Neural cell (in vitro differentiated cells): ENCODE data around the gene UCK2. TPM values are rescaled to one million over a fixed set of nuclear protein-coding genes. Genes with fewer than 3 reads are reported as not detected.
"Not testable (repeated sequence)": the region's sequence is repeated elsewhere in the genome, so short reads cannot be mapped to it uniquely, and the experiment has no call there.

ENCODE experiments used
- H2AFZ ChIP-seq: fragments of 200-600, 300-800 bp; sonication (generic), shearing (Covaris generic); 2 replicates; pipeline ENCODE4 v1.6.0; 2014; ENCODE audit warnings: low read depth, mild to moderate bottlenecking, antibody characterized with exemption, low read length, moderate library complexity
- H3F3A ChIP-seq: fragments of 200-600 bp; shearing (Covaris generic); 2 replicates; pipeline ENCODE4 v1.6.1; 2016; ENCODE audit warnings: mild to moderate bottlenecking, moderate library complexity, mixed read lengths, antibody characterized with exemption, low read length; ENCODE audit not compliant: insufficient read depth, poor library complexity, severe bottlenecking
- H3K27ac ChIP-seq: fragments of 200-600, 300-800 bp; sonication (generic), shearing (Covaris generic); 2 replicates; pipeline ENCODE4 v1.5.1; 2014; ENCODE audit warnings: mild to moderate bottlenecking, low read length, moderate library complexity
- H3K27me3 ChIP-seq: fragments of 300-800, 200-600 bp; sonication (generic), shearing (Covaris generic); 2 replicates; pipeline ENCODE4 v1.6.0; 2014; ENCODE audit warnings: mild to moderate bottlenecking, low read depth, low read length, moderate library complexity; ENCODE audit not compliant: insufficient read depth
- H3K36me3 ChIP-seq: fragments of 300-800, 200-600 bp; sonication (generic), shearing (Covaris generic); 2 replicates; pipeline ENCODE4 v1.5.1; 2014; ENCODE audit warnings: mild to moderate bottlenecking, antibody characterized with exemption, low read length, moderate library complexity; ENCODE audit not compliant: insufficient read depth
- H3K4me2 ChIP-seq: fragments of 300-800, 200-600 bp; sonication (generic), shearing (Covaris generic); 2 replicates; pipeline ENCODE4 v1.6.0; 2014; ENCODE audit warnings: mild to moderate bottlenecking, low read length
- H3K4me3 ChIP-seq: fragments of 300-800, 200-600 bp; sonication (generic), shearing (Covaris generic); 2 replicates; pipeline ENCODE4 v1.5.1; 2014; ENCODE audit warnings: mild to moderate bottlenecking, low read length, moderate library complexity
- H3K79me2 ChIP-seq: fragments of 200-600 bp; shearing (Covaris generic); replicated peaks from 2 replicates; pipeline ENCODE4 v1.6.0; 2014; ENCODE audit warnings: mild to moderate bottlenecking, low read length, moderate library complexity; ENCODE audit not compliant: insufficient read depth
- H3K9ac ChIP-seq: fragments of 300-800, 200-600 bp; sonication (generic), shearing (Covaris generic); 2 replicates; pipeline ENCODE4 v1.6.1; 2016; ENCODE audit warnings: mild to moderate bottlenecking, low read length, mixed read lengths
- H3K9me2 ChIP-seq: fragments of 200-600 bp; shearing (Covaris generic); 2 replicates; pipeline ENCODE4 v1.6.1; 2016; ENCODE audit warnings: mild to moderate bottlenecking, low read length, mixed read lengths; ENCODE audit not compliant: insufficient read depth
- H3K9me3 ChIP-seq: fragments of 200-600, 300-800 bp; sonication (generic), shearing (Covaris generic); 2 replicates; pipeline ENCODE4 v1.6.1; 2016; ENCODE audit warnings: mild to moderate bottlenecking, mixed run types, low read length, moderate library complexity, mixed read lengths
- H4K20me1 ChIP-seq: fragments of 200-600 bp; shearing (Covaris generic); 2 replicates; pipeline ENCODE4 v1.6.1; 2016; ENCODE audit warnings: mild to moderate bottlenecking, mixed run types; ENCODE audit not compliant: insufficient read depth
- EP300 ChIP-seq: fragments of 450-650 bp; conservative IDR thresholded peaks from 2 replicates; pipeline ENCODE4 v1.6.1; 2014; ENCODE audit warnings: antibody characterized with exemption, mild to moderate bottlenecking, moderate library complexity; ENCODE audit not compliant: poor library complexity, severe bottlenecking
- EZH2 ChIP-seq: fragments of 200-600, 300-800 bp; shearing (Covaris generic), sonication (generic); IDR thresholded peaks from 2 replicates; pipeline ENCODE4 v1.6.1; 2014; ENCODE audit warnings: antibody characterized with exemption, low read length, borderline replicate concordance, mild to moderate bottlenecking; ENCODE audit not compliant: insufficient read depth, poor library complexity, severe bottlenecking
- MXI1 ChIP-seq: fragments of 450-650 bp; conservative IDR thresholded peaks from 2 replicates; pipeline ENCODE4 v1.6.1; 2014; ENCODE audit warnings: antibody characterized with exemption, mild to moderate bottlenecking; ENCODE audit not compliant: poor library complexity, severe bottlenecking
- POLR2AphosphoS5 ChIP-seq: IDR thresholded peaks from 2 replicates; pipeline ENCODE4 v1.6.1; 2012
- RAD21 ChIP-seq: fragments of 450-650 bp; conservative IDR thresholded peaks from 2 replicates; pipeline ENCODE4 v1.6.1; 2014; ENCODE audit warnings: antibody characterized with exemption, mild to moderate bottlenecking, moderate library complexity
- SMC3 ChIP-seq: fragments of 450-650 bp; conservative IDR thresholded peaks from 2 replicates; pipeline ENCODE4 v1.6.1; 2014; ENCODE audit warnings: antibody characterized with exemption, mild to moderate bottlenecking, moderate library complexity; ENCODE audit not compliant: poor library complexity
- TAF1 ChIP-seq: IDR thresholded peaks from 2 replicates; pipeline ENCODE4 v1.6.1; 2012; ENCODE audit warnings: low read depth
- polyA minus RNA-seq: library from RNA; depleted of rRNA, polyadenylated mRNA; stranded (reverse); fragments of >200 nt; gene quantifications from 2 replicates; pipeline ENCODE4 v1.2.3, GENCODE V29; 2014
- polyA plus RNA-seq: library from polyadenylated mRNA; depleted of rRNA; stranded (reverse); fragments of >200 nt; gene quantifications from 2 replicates; pipeline ENCODE4 v1.2.3, GENCODE V29; 2014
- TF ChIP-seq, protein P1 (sequence below): fragments of 450-650 bp; IDR thresholded peaks from 2 replicates; pipeline ENCODE4 v1.5.1; 2014; ENCODE audit warnings: antibody characterized with exemption, mild to moderate bottlenecking, moderate library complexity; ENCODE audit not compliant: poor library complexity, severe bottlenecking
- TF ChIP-seq, protein P2 (sequence below): IDR thresholded peaks from 2 replicates; pipeline ENCODE4 v1.6.1; 2012; ENCODE audit warnings: borderline replicate concordance

The UCK2 gene
- polyA plus RNA-seq (36.0 and 42.8 TPM in 2 replicates), polyA minus RNA-seq (79.5 and 91.1 TPM in 2 replicates)

DNA sequence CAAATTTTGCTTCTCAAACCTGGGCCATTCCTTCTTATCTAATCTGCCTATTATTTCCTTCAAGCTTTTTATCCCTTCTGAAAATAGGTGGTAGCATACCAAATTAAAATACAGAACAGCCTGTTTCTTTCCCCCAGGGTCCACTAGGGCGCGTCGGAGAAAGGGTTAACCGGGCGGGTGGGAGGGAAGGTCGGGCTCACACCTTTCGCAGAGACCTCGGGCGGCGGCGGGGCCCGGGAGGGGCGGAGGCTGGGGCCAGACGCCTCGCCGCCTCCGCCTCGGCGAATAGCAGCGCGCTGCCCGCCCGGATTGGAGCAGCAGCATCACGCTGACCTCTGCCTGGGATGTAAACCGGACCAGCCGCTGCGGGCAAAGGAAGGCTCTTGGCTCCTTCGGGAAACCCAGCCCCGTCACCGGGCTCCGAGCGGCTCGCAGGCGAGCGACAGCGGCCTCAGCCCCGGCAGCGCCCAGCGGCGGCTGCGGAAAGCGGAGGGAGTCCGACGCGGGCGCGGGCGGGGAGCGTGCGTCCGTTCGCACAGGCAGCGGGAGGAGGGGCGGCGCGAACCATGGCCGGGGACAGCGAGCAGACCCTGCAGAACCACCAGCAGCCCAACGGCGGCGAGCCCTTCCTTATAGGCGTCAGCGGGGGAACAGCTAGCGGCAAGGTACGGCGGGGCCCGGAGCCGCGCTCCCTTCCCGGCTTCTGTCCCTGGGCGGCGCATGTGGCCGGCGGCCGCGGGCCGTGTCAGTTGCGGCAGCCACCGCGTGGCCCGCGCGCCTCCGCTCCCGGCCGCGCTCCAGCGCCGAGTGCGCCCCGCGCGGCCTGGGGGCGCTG lies at the start of gene UCK2:
Gene UCK2 (plus strand): TSS at position 347 of the 835 bp plus-strand sequence. CDS start 220 bp downstream, at position 567.
- Histone ChIP-seq H3K4me2 (peak within 1 kb of the TSS; percentile 99), H4K20me1 (no peaks in the 10 kb centered on the region), H3F3A (peaks cover 12% of the 10 kb centered on the region), H3K9me2 (no peaks in the 10 kb centered on the region), H2AFZ (peak within 1 kb of the TSS; percentile 53), H3K9ac (peak within 1 kb of the TSS; percentile 83), H3K36me3 (no peaks in the 10 kb centered on the region), H3K9me3 (no peaks in the 10 kb centered on the region), H3K4me3 (peak within 1 kb of the TSS; percentile 84), H3K27ac (peak within 1 kb of the TSS; percentile 83), H3K79me2 (peaks cover 33% of the 10 kb centered on the region), H3K27me3 (no peaks in the 10 kb centered on the region)
- TF ChIP-seq MXI1 (peak; percentile 89), EZH2 (no peak), SMC3 (no peak), TAF1 (peak; percentile 44), EP300 (peak; percentile 17), RAD21 (no peak), POLR2AphosphoS5 (peak; percentile 71)
- TF ChIP-seq, protein P1, sequence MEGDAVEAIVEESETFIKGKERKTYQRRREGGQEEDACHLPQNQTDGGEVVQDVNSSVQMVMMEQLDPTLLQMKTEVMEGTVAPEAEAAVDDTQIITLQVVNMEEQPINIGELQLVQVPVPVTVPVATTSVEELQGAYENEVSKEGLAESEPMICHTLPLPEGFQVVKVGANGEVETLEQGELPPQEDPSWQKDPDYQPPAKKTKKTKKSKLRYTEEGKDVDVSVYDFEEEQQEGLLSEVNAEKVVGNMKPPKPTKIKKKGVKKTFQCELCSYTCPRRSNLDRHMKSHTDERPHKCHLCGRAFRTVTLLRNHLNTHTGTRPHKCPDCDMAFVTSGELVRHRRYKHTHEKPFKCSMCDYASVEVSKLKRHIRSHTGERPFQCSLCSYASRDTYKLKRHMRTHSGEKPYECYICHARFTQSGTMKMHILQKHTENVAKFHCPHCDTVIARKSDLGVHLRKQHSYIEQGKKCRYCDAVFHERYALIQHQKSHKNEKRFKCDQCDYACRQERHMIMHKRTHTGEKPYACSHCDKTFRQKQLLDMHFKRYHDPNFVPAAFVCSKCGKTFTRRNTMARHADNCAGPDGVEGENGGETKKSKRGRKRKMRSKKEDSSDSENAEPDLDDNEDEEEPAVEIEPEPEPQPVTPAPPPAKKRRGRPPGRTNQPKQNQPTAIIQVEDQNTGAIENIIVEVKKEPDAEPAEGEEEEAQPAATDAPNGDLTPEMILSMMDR = peak; percentile 61
- TF ChIP-seq, protein P2, sequence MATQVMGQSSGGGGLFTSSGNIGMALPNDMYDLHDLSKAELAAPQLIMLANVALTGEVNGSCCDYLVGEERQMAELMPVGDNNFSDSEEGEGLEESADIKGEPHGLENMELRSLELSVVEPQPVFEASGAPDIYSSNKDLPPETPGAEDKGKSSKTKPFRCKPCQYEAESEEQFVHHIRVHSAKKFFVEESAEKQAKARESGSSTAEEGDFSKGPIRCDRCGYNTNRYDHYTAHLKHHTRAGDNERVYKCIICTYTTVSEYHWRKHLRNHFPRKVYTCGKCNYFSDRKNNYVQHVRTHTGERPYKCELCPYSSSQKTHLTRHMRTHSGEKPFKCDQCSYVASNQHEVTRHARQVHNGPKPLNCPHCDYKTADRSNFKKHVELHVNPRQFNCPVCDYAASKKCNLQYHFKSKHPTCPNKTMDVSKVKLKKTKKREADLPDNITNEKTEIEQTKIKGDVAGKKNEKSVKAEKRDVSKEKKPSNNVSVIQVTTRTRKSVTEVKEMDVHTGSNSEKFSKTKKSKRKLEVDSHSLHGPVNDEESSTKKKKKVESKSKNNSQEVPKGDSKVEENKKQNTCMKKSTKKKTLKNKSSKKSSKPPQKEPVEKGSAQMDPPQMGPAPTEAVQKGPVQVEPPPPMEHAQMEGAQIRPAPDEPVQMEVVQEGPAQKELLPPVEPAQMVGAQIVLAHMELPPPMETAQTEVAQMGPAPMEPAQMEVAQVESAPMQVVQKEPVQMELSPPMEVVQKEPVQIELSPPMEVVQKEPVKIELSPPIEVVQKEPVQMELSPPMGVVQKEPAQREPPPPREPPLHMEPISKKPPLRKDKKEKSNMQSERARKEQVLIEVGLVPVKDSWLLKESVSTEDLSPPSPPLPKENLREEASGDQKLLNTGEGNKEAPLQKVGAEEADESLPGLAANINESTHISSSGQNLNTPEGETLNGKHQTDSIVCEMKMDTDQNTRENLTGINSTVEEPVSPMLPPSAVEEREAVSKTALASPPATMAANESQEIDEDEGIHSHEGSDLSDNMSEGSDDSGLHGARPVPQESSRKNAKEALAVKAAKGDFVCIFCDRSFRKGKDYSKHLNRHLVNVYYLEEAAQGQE = peak; percentile 7

DNA sequence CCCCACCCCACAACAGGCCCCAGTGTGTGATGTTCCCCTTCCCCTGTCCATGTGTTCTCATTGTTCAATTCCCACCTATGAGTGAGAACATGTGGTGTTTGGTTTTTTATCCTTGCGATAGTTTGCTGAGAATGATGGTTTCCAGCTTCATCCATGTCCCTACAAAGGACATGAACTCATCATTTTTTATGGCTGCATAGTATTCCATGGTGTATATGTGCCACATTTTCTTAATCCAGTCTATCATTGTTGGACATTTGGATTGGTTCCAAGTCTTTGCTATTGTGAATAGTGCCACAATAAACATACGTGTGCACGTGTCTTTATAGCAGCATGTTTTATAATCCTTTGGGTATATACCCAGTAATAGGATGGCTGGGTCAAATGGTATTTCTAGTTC lies 49.2 kb upstream of the UCK2 start:
- not testable (repeated sequence) for H2AFZ ChIP-seq, H3K27ac ChIP-seq, H3K27me3 ChIP-seq, H3K4me2 ChIP-seq, H4K20me1 ChIP-seq, H3K36me3 ChIP-seq, H3K9me3 ChIP-seq, H3K9ac ChIP-seq, H3K79me2 ChIP-seq, H3F3A ChIP-seq, H3K9me2 ChIP-seq, H3K4me3 ChIP-seq

DNA sequence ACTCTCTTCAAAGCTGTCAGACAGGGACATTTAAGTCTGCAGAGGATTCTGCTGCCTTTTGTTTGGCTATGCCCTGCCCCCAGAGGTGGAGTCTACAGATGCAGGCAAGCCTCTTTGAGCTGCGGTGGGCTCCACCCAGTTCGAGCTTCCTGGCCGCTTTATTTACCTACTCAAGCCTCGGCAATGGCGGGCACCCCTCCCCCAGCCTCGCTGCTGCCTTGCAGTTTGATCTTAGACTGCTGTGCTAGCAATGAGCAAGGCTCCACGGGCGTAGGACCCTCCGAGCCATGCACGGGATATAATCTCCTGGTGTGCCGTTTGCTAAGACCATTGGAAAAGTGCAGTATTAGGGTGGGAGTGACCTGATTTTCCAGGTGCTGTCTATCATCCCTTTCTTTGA lies 43.9 kb upstream of the UCK2 start:
- not testable (repeated sequence) for H3K9ac ChIP-seq, H3K9me2 ChIP-seq, H3K36me3 ChIP-seq, H3K4me3 ChIP-seq, H3K27ac ChIP-seq, H3F3A ChIP-seq, H4K20me1 ChIP-seq, H3K27me3 ChIP-seq, H3K4me2 ChIP-seq, H3K79me2 ChIP-seq, H3K9me3 ChIP-seq, H2AFZ ChIP-seq
